IMR-90 (cell line): ENCODE measurements around the gene KAT6B.

Experiments
- BHLHE40 ChIP-seq: fragments of 150-350 bp; IDR thresholded peaks from 2 replicates; pipeline ENCODE4 v1.6.1; 2016; ENCODE audit warnings: mild to moderate bottlenecking, low read depth, low read length
- CEBPB ChIP-seq: IDR thresholded peaks from 2 replicates; pipeline ENCODE4 v1.6.1; 2012; ENCODE audit warnings: low read depth, low read length, improper control_type of control experiment
- MXI1 ChIP-seq: IDR thresholded peaks from 2 replicates; pipeline ENCODE4 v1.6.1; 2012; ENCODE audit warnings: low read depth, mild to moderate bottlenecking, low read length, moderate library complexity, borderline replicate concordance
- RAD21 ChIP-seq: IDR thresholded peaks from 2 replicates; pipeline ENCODE4 v1.6.1; 2012; ENCODE audit warnings: low read length, improper control_type of control experiment
- TF ChIP-seq, protein P1 (sequence below): conservative IDR thresholded peaks from 2 replicates; pipeline ENCODE4 v1.5.1; 2012; ENCODE audit warnings: mild to moderate bottlenecking, low read depth, low read length, improper control_type of control experiment

- TF ChIP-seq BHLHE40 (no peak), MXI1 (no peak), RAD21 (no peak), CEBPB (no peak)
- TF ChIP-seq, protein P1, sequence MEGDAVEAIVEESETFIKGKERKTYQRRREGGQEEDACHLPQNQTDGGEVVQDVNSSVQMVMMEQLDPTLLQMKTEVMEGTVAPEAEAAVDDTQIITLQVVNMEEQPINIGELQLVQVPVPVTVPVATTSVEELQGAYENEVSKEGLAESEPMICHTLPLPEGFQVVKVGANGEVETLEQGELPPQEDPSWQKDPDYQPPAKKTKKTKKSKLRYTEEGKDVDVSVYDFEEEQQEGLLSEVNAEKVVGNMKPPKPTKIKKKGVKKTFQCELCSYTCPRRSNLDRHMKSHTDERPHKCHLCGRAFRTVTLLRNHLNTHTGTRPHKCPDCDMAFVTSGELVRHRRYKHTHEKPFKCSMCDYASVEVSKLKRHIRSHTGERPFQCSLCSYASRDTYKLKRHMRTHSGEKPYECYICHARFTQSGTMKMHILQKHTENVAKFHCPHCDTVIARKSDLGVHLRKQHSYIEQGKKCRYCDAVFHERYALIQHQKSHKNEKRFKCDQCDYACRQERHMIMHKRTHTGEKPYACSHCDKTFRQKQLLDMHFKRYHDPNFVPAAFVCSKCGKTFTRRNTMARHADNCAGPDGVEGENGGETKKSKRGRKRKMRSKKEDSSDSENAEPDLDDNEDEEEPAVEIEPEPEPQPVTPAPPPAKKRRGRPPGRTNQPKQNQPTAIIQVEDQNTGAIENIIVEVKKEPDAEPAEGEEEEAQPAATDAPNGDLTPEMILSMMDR: no peak
These were observed 167.2 kb downstream of the KAT6B start for GRCh38 chr10:74993649-74994048.
